NCI-H2081 (cell line): ENCODE data around the gene CSMD2.
"Not testable (repeated sequence)": the region's sequence is repeated elsewhere in the genome, so short reads cannot be mapped to it uniquely, and the experiment has no call there.

Experiments
- DNase-seq, 2 experiments: peaks; one replicate each; lab custom pipeline; 2025; lab: John Stamatoyannopoulos, UW

Gene CSMD2

GRCh38 chr1:34052565-34052964, 112.5 kb downstream of the CSMD2 start:
- DNase-seq, result no peak

GRCh38 chr1:34050709-34051485, 114.1 kb downstream of the CSMD2 start:
- no peak for DNase-seq

GRCh38 chr1:34049994-34050393, 115.0 kb downstream of the CSMD2 start:
- DNase-seq, result no peak

GRCh38 chr1:34049477-34049876, 115.6 kb downstream of the CSMD2 start:
- no peak for DNase-seq

DNA sequence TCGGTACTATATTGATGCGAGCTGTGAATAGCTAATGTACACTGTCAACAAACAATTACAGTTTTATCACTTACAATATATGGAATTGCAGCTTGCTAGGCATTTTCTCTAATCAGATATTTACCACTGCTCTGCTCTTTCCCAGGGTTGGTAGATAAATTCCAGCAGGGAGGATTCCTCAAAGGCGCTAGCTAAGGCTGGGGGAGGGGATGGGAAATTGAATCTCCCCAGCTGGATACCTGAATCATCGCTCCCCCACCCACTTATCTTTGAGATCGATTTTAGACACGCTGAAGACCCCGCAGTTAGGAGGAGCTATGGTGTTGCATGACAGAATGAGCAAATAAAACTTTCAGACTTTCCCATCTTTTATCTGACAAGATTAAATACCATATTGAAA, 127.2 kb downstream of the CSMD2 start:
- DNase-seq, result no peak

GRCh38 chr1:34037109-34037508, 127.9 kb downstream of the CSMD2 start:
- DNase-seq, result no peak

DNA sequence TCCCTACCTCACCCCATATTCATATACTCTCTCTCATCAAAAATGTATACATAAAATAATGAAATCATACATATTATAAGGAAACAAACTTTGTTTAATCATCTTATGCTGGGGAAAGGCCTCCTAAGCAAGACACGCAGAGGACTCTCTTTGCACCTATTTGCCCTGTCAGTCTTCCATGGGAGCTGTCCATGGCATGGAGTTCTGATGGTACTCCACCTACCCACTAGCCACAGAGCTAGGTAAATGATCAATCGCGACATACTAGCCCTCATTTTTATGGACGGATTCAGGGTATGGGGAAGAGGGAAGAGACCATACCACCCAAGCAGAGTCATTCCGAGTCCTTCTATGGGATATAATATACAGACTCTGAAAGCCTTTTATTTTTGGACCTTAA, 131.0 kb downstream of the CSMD2 start:
- DNase-seq, result no peak

DNA sequence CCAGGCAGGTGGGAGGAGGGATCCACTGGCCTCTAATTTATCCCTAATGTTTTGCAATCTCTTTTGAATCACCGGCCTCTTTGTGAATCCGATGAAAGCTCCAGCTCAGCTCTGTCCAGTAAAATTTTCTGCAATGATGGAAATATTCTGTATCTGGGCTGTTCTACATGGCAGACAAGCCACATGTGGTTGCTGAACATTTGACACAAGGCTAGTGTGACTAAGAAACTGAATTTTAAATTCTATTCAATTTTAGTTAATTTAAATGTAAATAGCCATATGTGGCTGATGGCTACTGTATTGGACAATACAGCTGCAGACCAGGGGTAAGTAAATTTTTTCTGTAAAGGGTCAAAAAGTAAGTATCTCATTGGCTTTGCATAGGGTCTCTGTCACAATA, 135.1 kb downstream of the CSMD2 start:
- no peak for DNase-seq

DNA sequence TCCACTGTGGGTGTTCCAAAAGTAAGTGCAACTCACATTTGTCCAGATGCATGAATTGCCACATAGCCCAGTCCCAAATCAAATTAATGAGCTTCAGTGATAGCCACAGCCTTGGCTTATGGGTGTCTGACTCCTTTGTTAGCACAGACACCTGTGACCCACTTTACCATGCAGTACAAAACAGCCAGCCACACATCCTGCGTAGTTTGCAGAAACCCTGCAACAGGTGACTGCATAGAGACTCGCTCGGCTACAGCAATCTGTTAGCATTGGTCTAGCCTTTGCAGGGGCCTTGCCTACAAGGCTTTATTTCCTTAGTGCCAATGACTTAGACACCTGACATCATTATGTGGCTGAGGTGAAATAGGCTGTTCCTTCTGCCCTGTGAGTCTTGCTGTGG, 135.5 kb downstream of the CSMD2 start:
- no peak for DNase-seq

- DNase-seq, result no peak
Observed at GRCh38 chr1:34028381-34029055, 136.5 kb downstream of the CSMD2 start.

DNA sequence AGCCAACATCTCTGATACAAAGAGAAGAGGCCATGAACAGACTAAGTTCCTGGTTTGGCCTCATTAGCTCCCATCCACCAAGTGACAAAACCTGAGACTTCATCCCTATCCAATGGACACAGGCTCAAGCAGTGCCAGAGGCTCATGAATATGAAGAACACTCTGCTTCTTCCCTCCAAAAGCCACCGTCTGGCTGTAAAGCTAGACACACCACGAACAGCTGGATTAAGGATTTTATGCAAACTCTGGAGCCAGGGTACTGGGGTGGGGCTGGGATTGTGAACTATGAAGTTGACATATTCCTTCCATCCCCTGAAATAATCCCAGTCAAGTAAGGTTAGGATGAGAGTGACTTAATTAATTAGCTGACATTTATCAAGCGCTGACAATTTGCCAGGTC, 139.4 kb downstream of the CSMD2 start:
- DNase-seq, result no peak

DNA sequence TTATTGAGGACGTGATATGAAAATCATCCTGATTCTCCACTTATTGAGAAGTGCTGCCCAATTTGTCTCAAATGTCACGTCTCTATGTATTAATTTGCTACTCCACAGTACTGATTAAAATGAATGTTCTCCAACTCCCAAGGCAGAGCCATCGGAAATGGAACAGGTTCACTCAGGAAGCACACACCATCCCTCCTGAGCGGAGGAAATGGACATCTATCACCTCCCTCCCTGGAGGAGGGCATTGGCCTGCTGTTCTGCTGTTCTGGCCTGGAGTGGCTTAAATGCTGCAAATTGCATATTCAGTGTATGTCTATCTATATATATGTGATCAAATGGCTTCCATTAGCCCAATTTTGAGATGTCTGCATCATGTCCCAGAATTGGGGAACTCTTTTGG, 140.5 kb downstream of the CSMD2 start:
- no peak for DNase-seq

DNA sequence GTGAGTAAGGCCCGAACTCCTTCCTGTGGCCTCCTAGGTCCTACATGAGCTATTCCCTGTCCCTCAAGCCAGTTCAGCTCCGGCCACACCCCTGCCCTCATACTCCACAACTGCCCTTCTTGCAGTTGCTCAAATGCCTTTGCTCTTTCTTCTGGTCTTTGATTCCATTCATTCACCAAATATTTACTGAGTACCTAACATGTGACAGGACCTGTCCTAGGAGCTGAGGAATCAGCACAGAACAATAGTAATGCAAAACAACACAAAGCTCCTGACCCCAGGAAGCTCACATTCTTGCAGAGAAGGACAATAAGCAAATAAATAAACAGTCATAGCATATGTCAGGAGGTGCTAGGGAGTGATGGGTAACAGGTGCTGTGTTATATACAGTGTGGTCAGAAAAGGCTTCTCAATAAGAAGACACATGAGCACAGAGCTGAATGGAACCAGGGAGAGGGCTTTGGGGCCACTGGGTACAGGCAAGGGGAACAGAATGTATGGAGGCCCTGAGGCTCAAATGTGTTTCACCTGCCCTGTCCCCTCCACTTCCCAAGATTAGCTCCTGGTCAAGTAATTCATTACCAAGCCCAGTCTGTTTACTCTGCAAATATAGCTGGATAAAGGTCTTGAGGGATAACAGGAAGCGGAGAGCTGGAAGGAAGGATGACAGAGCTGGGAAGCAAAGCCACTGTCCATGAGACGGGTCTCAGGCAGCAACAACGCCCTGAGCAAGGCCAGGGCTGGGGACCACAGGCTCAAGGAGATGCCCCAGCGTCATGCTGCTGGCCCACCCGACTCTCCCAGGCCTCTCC, 145.1 kb downstream of the CSMD2 start:
- no peak for DNase-seq

- no peak for DNase-seq
Observed at GRCh38 chr1:34018285-34018684, 146.7 kb downstream of the CSMD2 start.

DNA sequence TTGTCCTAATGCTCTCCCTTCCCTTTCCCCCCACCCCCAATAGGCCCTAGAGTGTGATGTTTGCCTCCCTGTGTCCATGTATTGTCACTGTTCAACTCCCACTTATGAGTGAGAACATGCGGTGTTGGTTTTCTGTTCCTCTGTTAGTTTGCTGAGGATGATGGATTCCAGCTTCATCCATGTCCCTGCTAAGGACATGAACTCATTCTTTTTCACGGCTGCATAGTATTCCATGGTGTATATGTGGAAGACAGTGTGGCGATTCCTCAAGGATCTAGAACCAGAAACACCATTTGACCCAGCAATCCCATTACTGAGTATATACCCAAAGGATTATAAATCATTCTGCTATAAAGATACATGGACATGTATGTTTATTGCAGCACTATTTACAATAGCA, 148.7 kb downstream of the CSMD2 start:
- DNase-seq, result not testable (repeated sequence)

DNA sequence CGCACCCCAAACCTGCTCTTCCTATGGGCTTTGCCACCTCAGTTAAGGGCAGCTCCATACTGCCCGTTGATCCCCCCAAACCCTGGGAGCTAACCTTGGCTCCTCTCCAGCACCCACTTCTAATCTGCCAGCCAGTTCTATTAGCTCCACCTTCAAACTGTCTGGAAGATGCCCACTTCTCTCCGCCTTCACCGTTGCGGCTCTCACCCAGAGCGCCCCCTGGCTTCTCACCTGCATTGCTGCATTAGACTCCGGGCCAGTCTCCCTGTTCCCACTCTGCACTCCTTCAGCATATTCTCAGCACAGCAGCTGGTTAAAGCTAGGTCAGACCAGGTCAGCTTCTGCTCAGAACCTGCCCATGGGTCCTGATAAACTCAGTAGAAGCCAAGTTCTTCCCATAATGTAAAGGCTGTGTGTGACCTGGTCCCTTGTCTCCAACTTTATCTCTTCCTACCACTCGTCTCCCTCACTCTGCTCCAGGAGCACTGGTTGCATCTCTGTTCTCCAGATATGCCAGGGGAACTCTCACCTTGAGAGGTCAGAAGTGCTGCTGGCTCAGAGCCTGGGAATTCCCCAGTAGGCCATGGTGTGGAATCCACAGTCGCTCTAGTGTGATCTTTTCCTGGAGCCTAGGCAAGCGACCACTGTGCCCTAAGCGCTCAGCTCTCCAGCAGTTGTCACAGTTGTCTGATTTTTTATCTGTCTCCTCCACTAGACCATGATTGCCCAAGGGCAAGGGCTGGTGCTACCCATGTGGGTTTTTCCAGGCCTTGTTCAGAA, 150.9 kb downstream of the CSMD2 start:
- DNase-seq, result no peak

DNA sequence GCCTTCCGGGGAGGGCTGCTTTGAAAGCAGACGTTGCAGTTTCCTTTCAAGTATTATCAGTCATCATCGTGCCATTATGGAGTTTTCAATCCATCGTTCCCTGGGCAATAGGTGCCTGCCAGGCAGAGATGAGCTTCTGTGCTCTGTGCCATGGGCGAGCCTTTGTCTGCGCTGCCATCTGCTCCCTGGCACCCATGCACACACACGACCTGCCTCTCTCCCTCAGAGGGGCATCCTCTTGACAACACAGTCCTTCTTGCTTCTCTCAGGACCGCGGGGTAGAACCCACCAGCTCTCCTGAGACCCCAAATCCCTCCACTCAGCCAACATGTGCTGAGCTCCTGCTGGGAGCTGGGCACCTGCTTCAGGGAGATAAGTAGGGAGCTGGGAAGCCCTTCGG, 151.9 kb downstream of the CSMD2 start:
- DNase-seq, result no peak

GRCh38 chr1:34009340-34009985, 155.6 kb downstream of the CSMD2 start:
- DNase-seq, result no peak

DNA sequence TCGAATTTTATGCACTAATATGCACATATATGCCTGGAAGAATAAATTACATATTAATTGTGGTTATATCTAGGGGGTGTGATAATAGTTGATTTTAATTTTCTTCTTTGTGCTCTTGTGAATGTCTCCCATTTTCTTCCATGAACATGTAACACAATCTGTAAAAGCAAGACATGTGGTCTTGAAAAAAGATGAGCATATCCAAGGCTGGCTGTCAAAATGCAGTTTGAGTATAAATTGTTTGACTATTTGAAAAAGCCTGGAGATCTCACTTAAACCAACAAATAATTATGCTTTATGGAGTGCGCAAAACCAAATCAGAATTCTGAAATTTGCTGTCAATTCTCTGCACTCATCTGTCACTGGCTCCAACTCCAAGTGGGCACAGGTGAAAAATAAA, 157.3 kb downstream of the CSMD2 start:
- no peak for DNase-seq

GRCh38 chr1:34005309-34005708, 159.7 kb downstream of the CSMD2 start:
- no peak for DNase-seq

GRCh38 chr1:34002810-34003209, 162.2 kb downstream of the CSMD2 start:
- DNase-seq, result no peak
